Immature natural killer cell (primary cell): ENCODE measurements around the gene XIRP2. TPM values are rescaled to one million over a fixed set of nuclear protein-coding genes. Genes with fewer than 3 reads are reported as not detected.

Experiments
- DNase-seq, 3 donors: peaks; one replicate each; pipeline ENCODE4 v3.0.0; 2022; ENCODE audit warnings: mixed read lengths in 1 of 3
- H3K27ac Mint-ChIP-seq, 6 donors: one replicate each; pipeline ENCODE4 v1.8.0; 2020; ENCODE audit warnings: mixed read lengths in 6 of 6, mild to moderate bottlenecking in 5 of 6, inconsistent platforms in 4 of 6, moderate library complexity in 3 of 6
- H3K27me3 Mint-ChIP-seq, 3 donors: one replicate each; pipeline ENCODE4 v1.8.0; 2020 to 2021; ENCODE audit warnings: low read depth in 3 of 3, mild to moderate bottlenecking in 3 of 3, mixed read lengths in 3 of 3, moderate library complexity in 3 of 3, inconsistent platforms in 1 of 3
- H3K36me3 Mint-ChIP-seq, 3 donors: one replicate each; pipeline ENCODE4 v1.8.0; 2020; ENCODE audit warnings: mixed read lengths in 3 of 3, inconsistent platforms in 2 of 3, mild to moderate bottlenecking in 2 of 3
- H3K4me1 Mint-ChIP-seq, 2 donors: one replicate each; pipeline ENCODE4 v1.8.0; 2020; ENCODE audit warnings: inconsistent platforms in 2 of 2, mild to moderate bottlenecking in 2 of 2, mixed read lengths in 2 of 2, moderate library complexity in 1 of 2
- H3K4me3 Mint-ChIP-seq, 5 donors: one replicate each; pipeline ENCODE4 v1.8.0; 2020; ENCODE audit warnings: mild to moderate bottlenecking in 5 of 5, mixed read lengths in 5 of 5, inconsistent platforms in 3 of 5, moderate library complexity in 3 of 5
- H3K9me3 Mint-ChIP-seq, 6 donors: one replicate each; pipeline ENCODE4 v1.8.0; 2020; ENCODE audit warnings: mild to moderate bottlenecking in 6 of 6, mixed read lengths in 6 of 6, inconsistent platforms in 4 of 6, moderate library complexity in 3 of 6
- polyA plus RNA-seq, 3 donors: library from polyadenylated mRNA; unstranded; fragments of 300-500 nt; fragmentation: Illumina TruSeq; gene quantifications; one replicate each; pipeline ENCODE4 v1.2.3, GENCODE V29; 2021

The XIRP2 gene
- polyA plus RNA-seq, 3 donors from 2014 or later = 0.08 TPM; not detected in 2

DNA sequence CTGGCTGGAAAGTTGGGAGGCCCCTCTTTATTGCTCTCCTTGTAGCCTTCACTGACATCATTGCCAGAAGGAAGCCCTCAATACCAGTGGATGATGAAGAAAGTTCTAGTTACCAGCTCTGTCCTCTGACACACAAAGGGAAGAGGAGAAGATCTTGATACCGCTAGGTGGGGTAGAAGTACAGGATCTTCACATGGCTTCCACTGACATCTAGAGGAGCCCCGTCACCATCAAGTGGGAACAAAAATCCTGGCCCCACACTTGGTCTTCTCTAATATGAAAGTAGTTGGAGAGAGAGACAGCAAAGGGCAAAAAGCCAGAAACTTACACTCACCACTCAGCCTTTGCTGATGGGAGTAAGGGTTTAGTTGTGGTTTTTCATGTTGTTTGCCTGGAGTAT is 12.4 kb downstream of the XIRP2 start:
- Mint-ChIP-seq H3K27ac (no peak overlapping the region), H3K36me3 (no peaks in the 10 kb centered on the region), H3K4me1 (no peaks in the 10 kb centered on the region), H3K27me3 (no peaks in the 10 kb centered on the region), H3K9me3 (peaks cover 3 to 15% (median 11%) of the 10 kb centered on the region in 6 donors), H3K4me3 (no peak overlapping the region)
- DNase-seq = no peak

DNA sequence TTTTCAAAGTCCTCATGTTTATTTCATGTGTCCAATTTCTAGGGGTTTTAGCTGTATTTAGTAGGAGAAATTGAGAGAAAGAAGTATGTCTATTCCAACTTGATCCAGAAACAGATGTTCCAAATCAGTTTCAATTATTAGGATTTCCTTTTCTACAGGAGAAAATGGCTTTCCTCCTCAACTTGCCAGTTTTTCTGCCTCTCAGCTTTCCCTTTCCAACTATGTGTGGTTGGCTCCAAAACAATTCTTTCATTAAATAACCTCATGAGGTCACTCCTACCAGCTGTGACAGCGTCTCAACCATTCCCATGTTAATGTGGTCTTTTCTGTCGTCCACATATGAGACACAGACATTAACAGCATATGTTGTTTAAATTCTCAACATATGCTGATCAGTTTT is 13.1 kb downstream of the XIRP2 start:
- no peak overlapping the region for H3K4me3 Mint-ChIP-seq
- H3K36me3 Mint-ChIP-seq = no peaks in the 10 kb centered on the region
- no peaks in the 10 kb centered on the region for H3K4me1 Mint-ChIP-seq
- no peaks in the 10 kb centered on the region for H3K27me3 Mint-ChIP-seq
- peaks cover 3 to 15% (median 11%) of the 10 kb centered on the region in 6 donors for H3K9me3 Mint-ChIP-seq
- DNase-seq = no peak
- H3K27ac Mint-ChIP-seq = no peak overlapping the region

DNA sequence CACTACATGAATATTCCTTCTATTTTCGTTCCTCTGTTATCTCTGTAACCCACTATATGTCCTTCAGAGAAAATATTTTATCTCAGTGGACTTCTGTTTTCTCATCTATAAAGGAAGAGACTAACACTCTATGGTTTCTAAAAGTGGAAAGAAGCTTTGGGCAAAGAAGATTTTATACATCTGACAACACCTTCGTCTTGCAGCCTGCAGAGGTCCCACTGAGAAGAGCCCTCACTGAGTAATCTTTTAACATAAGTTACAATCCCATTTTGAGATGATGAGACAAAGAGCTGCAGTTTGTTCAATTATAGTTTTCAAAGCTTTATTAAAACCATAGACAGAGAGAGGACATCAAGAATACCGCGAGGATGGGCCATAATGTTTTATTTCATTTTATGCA is 28.7 kb downstream of the XIRP2 start:
- Mint-ChIP-seq H3K27ac (no peak overlapping the region), H3K4me1 (no peaks in the 10 kb centered on the region), H3K4me3 (no peak overlapping the region), H3K27me3 (no peaks in the 10 kb centered on the region), H3K36me3 (no peaks in the 10 kb centered on the region), H3K9me3 (peaks cover 8 to 25% (median 19%) of the 10 kb centered on the region in 6 donors)
- DNase-seq = no peak

DNA sequence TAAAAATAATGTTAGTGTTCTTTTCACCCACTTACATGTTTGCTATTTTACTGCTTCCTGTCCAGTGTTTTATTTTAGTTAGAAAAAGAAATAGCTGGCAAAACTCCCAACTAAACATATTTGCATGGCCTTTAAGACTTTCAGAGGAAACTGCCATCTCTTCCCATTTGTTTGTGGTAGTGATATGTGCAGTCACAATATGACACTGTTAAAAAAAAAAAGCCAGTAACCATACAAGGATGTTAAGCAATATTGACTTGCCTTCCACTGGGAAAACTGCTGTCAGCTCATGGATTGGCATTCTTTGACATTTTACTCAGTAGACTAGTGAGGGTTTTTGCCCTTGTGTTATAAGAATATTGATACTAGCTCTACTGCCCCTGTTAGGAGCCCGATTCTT is 29.1 kb downstream of the XIRP2 start:
- H3K36me3 Mint-ChIP-seq = no peaks in the 10 kb centered on the region
- no peaks in the 10 kb centered on the region for H3K4me1 Mint-ChIP-seq
- peaks cover 8 to 24% (median 16%) of the 10 kb centered on the region in 6 donors for H3K9me3 Mint-ChIP-seq
- H3K27me3 Mint-ChIP-seq = no peaks in the 10 kb centered on the region
- no peak for DNase-seq
- no peak overlapping the region for H3K27ac Mint-ChIP-seq
- no peak overlapping the region for H3K4me3 Mint-ChIP-seq

DNA sequence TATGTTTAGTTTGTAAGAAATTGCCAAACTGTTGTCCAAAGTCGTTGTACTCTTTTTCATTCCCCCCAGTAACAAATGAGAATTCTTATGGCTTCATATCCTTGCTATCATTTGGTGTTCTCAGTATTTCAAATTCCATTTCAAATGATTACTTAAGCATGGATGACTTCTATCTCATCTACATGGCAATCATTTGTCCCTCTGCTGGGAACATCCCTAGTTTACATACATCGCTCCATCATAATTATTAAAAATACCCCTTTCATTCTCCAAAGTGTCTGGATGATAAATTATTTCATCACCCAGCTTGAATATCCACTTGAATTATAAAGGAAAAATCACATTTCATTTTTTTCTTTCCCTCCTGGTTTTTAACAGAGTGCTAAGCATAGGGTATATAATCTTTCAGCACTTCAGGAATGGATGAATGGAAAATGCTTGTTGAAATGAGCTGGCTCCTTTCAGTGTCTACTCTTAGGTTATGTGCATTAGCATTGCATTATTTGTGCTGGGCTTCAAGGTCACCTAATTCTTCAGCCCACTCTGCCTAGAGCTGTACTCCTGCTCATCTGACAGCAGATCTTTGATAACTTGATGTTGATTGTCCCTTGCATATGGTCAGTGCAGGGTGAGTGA is 33.1 kb downstream of the XIRP2 start:
- no peaks in the 10 kb centered on the region for H3K36me3 Mint-ChIP-seq
- peaks cover 2 to 19% (median 9%) of the 10 kb centered on the region in 6 donors for H3K9me3 Mint-ChIP-seq
- H3K27me3 Mint-ChIP-seq = no peaks in the 10 kb centered on the region
- no peak overlapping the region for H3K4me3 Mint-ChIP-seq
- no peak overlapping the region for H3K27ac Mint-ChIP-seq
- no peak for DNase-seq
- no peaks in the 10 kb centered on the region for H3K4me1 Mint-ChIP-seq

DNA sequence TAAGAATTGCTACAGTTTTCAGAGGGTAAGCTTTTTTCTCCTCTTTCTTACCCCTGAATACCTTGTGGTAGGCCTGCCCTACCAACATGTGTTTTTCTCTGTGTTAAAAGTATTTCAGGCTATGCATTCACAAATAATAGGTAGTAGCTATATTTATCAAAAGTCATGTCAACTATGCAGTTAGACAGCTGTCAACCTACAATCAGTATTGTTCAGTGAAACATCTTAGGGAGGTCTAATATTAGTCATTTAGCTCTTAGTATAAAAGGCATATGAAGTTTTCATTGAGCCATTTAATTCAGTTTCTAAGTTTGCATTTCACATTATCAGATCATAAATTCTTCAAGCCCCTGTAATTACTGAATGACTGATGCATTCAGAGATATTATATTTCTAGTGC is 36.7 kb downstream of the XIRP2 start:
- Mint-ChIP-seq H3K4me3 (no peak overlapping the region), H3K36me3 (peaks cover 0 to 4% (median 0%) of the 10 kb centered on the region in 3 donors), H3K4me1 (no peaks in the 10 kb centered on the region), H3K27ac (no peak overlapping the region), H3K9me3 (peaks cover 4 to 23% (median 8%) of the 10 kb centered on the region in 6 donors), H3K27me3 (no peaks in the 10 kb centered on the region)
- DNase-seq = no peak

DNA sequence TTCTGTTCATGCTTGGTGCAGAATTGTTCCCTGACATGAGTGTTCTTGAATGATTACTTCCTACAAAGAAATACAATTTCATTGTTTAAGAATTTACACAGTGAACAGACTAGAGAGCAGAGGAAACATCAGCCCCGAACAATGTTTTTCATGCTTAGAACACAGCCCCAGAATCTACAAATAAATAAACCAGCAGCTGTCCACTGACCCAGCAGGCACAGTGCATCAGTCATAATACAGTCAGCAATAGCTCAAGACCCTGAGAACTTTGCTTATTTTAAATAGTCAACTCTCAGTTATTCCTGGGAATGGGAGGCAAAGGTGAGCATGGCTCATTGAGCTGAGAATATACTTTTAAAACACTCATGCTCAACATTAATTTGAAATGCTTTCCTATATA is 38.4 kb downstream of the XIRP2 start:
- Mint-ChIP-seq H3K36me3 (peaks cover 0 to 4% (median 0%) of the 10 kb centered on the region in 3 donors), H3K4me1 (no peaks in the 10 kb centered on the region), H3K4me3 (no peak overlapping the region), H3K27me3 (no peaks in the 10 kb centered on the region), H3K9me3 (peaks cover 3 to 24% (median 6%) of the 10 kb centered on the region in 6 donors), H3K27ac (no peak overlapping the region)
- DNase-seq = no peak

DNA sequence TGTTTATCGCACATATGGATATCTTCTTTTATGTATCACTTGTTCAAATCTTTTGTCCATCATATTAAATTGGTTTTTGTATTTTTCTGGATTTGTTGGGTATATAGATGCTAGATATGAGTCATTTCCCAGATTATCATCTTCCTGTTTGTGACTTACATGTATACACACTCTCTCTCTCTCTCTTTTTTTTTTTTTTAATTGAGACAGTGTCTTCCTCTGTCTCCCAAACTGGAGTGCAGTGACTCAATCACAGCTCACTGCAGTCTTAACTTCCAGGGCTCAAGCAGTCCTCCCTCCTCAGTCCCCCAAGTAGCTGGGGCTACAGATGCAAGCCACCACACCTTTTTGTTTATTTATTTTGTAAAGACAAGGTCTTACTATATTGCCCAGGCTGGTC is 43.8 kb downstream of the XIRP2 start:
- no peak for DNase-seq
- no peak overlapping the region for H3K27ac Mint-ChIP-seq

DNA sequence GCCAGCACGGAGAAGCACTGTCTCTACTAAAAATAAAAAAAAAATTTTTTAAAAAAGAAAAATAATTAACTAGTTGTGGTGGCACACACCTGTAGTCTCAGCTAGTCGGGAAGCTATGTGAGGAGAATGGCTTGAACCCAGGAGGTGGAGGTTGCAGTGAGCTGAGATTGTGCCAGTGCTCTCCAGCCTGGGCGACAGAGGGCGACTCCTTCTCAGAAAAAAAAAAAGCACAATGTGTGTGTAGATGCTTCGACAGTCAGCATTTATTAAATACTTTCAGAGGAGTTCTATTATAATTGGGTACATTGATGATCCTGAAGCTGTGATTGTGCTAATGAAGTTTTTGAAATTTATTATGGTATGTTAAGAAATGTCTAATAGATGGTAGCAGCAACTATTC is 46.5 kb downstream of the XIRP2 start:
- peaks cover 3 to 29% (median 19%) of the 10 kb centered on the region in 6 donors for H3K9me3 Mint-ChIP-seq
- H3K36me3 Mint-ChIP-seq = peaks cover 0 to 2% (median 1%) of the 10 kb centered on the region in 3 donors
- H3K4me3 Mint-ChIP-seq = no peak overlapping the region
- DNase-seq = no peak
- H3K27ac Mint-ChIP-seq = no peak overlapping the region
- peaks cover 1 to 2% (median 2%) of the 10 kb centered on the region in 3 donors for H3K27me3 Mint-ChIP-seq
- no peaks in the 10 kb centered on the region for H3K4me1 Mint-ChIP-seq

More for the DNA sequence above, 43.8 kb downstream of the XIRP2 start:
- Mint-ChIP-seq H3K4me3 (no peak overlapping the region), H3K27me3 (peaks cover 0 to 2% (median 0%) of the 10 kb centered on the region in 3 donors), H3K9me3 (peaks cover 0 to 18% (median 10%) of the 10 kb centered on the region in 6 donors), H3K36me3 (peaks cover 0 to 4% (median 0%) of the 10 kb centered on the region in 3 donors), H3K4me1 (no peaks in the 10 kb centered on the region)

DNA sequence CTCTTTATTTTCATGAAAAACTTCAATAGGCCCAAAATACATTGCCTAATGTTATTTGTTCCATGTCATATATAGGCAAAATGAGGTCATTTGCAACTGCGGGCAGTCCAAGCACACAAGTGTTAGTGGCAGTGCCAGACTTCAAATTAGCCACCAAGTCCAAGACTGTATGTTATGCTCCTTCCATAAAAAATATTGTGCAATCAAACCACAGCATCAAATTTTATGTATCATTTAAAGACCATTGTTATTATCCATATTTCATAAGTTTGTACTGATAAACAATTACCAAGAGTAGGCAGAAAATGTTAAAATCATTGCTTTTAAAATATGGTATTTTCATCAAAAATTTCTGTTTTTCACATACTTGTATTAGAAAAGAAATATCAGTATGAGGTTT is 54.1 kb downstream of the XIRP2 start:
- DNase-seq = no peak
- Mint-ChIP-seq H3K4me3 (no peak overlapping the region), H3K4me1 (no peaks in the 10 kb centered on the region), H3K27me3 (peaks cover 0 to 2% (median 1%) of the 10 kb centered on the region in 3 donors), H3K9me3 (peaks cover 4 to 42% (median 28%) of the 10 kb centered on the region in 6 donors), H3K27ac (no peak overlapping the region), H3K36me3 (peaks cover 0 to 5% (median 2%) of the 10 kb centered on the region in 3 donors)

DNA sequence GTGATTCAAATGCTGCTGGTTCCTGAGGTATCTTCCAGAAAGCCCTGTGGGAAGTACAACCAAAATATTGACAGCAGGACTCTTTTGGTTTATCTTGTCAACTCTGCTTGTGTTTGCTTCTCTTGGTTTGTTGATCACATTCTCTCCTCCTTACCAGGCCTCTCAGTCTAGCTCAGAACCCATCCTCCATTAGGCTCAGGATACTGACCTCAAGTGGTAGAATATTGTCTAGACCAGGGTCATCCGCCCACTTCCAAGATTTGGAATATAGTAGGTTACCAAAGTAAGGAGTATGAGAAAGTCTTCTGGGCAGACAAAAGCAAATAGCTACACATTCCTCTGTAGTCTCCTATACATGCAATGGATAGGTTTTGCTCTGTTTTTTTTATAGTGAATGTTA is 56.6 kb downstream of the XIRP2 start:
- no peak overlapping the region for H3K27ac Mint-ChIP-seq
- H3K4me3 Mint-ChIP-seq = no peak overlapping the region
- H3K9me3 Mint-ChIP-seq = peaks cover 4 to 36% (median 18%) of the 10 kb centered on the region in 6 donors
- H3K36me3 Mint-ChIP-seq = peaks cover 0 to 3% (median 0%) of the 10 kb centered on the region in 3 donors
- no peak for DNase-seq
- H3K27me3 Mint-ChIP-seq = no peaks in the 10 kb centered on the region
- H3K4me1 Mint-ChIP-seq = no peaks in the 10 kb centered on the region

DNA sequence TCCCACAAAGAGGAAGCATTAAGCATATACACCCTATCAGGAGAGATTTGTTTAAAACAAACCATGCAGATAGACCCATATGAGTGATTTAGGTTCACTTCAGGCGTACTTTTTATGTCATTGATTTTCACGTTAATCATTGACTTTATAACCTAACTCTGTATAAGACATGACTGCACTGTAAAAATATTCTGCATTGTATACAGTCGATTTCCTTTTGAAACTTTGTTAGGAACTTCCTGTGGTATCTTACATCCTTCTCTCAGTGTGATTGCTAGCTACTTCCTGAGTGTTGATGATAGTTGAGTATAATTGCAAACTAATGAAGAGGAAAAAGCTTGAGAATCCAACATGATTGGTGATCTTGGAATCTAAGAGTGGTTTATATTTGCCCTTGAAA is 69.4 kb downstream of the XIRP2 start:
- peaks cover 0 to 26% (median 4%) of the 10 kb centered on the region in 6 donors for H3K9me3 Mint-ChIP-seq
- no peak overlapping the region for H3K4me3 Mint-ChIP-seq
- DNase-seq = no peak
- H3K36me3 Mint-ChIP-seq = no peaks in the 10 kb centered on the region
- no peak overlapping the region for H3K27ac Mint-ChIP-seq
- no peaks in the 10 kb centered on the region for H3K4me1 Mint-ChIP-seq
- H3K27me3 Mint-ChIP-seq = peaks cover 0 to 2% (median 0%) of the 10 kb centered on the region in 3 donors

DNA sequence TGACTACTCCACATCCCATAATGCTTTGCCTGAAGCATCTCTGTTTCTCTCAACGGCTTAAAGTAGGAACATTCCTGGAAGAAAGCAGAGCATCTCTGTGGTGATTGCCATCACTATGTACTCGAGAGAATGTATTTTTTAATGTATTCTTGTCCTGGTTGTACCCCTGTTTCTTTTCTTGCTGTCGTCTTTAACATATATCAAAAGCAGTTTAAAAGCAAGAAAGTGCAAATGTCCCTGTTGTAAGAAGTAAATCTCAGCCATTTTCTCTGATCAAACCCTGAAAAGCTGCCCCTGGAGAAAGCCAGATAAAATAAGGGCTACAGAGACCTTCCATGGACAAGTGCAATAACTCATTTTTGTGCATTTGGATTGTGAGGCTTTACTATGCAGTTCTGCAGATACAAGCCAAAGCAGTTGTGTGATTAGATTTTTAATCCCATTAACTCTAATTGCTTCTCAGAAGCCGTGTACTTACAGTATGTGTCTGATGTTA is 70.8 kb downstream of the XIRP2 start:
- DNase-seq = no peak
- Mint-ChIP-seq H3K9me3 (peaks cover 4 to 30% (median 6%) of the 10 kb centered on the region in 6 donors), H3K4me1 (no peaks in the 10 kb centered on the region), H3K27me3 (peaks cover 0 to 2% (median 0%) of the 10 kb centered on the region in 3 donors), H3K36me3 (no peaks in the 10 kb centered on the region), H3K27ac (no peak overlapping the region), H3K4me3 (no peak overlapping the region)

DNA sequence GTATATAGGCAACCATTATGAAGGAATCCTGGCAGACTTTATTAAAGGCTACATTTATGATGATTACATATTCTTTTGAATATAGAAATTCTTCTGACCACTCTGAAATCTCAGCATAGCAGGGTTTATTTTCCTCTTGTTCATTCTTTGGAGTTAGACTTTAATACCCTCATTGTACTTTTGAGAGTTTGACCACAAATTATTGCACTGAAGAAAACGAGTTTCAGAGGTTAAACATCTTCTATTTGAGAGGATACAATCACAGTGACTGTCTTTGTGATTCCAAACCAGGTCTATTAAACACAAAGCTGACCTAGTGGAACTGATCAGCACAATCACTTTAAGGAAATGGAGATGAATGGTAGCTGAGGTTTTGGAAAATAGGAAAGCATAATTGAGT is 71.3 kb downstream of the XIRP2 start:
- H3K4me1 Mint-ChIP-seq = no peaks in the 10 kb centered on the region
- no peaks in the 10 kb centered on the region for H3K36me3 Mint-ChIP-seq

More for the DNA sequence above, 71.3 kb downstream of the XIRP2 start:
- H3K27ac Mint-ChIP-seq = no peak overlapping the region
- peaks cover 4 to 30% (median 6%) of the 10 kb centered on the region in 6 donors for H3K9me3 Mint-ChIP-seq
- DNase-seq = no peak
- peaks cover 0 to 2% (median 0%) of the 10 kb centered on the region in 3 donors for H3K27me3 Mint-ChIP-seq
- H3K4me3 Mint-ChIP-seq = no peak overlapping the region
